K562 (cell line): ENCODE data around the gene ATG10. TPM values are rescaled to one million over a fixed set of nuclear protein-coding genes. Genes with fewer than 3 reads are reported as not detected.

Experiments
- ATF7 ChIP-seq: fragments of 450-650 bp; IDR thresholded peaks from 2 replicates; pipeline ENCODE4 v1.7.1; 2014; ENCODE audit warnings: mild to moderate bottlenecking, moderate library complexity
- CEBPB ChIP-seq: fragments of 450-650 bp; IDR thresholded peaks from 2 replicates; pipeline ENCODE4 v1.6.1; 2016; ENCODE audit warnings: missing genetic modification characterization, missing compliant biosample characterization
- DDX20 ChIP-seq: fragments of 450-650 bp; IDR thresholded peaks from 2 replicates; pipeline ENCODE4 v1.6.1; 2016; ENCODE audit warnings: missing genetic modification characterization, low read depth, mild to moderate bottlenecking, missing compliant biosample characterization, moderate library complexity
- KDM2B ChIP-seq: fragments of 250-450 bp; sonication (Bioruptor Pico); IDR thresholded peaks from 2 replicates; pipeline ENCODE4 v1.8.0; 2021; ENCODE audit warnings: mild to moderate bottlenecking, moderate library complexity
- MEF2A ChIP-seq: IDR thresholded peaks from 2 replicates; pipeline ENCODE4 v1.6.1; 2011; ENCODE audit warnings: low read depth, mild to moderate bottlenecking, low read length, moderate library complexity; ENCODE audit not compliant: control insufficient read depth
- POLR2H ChIP-seq: IDR thresholded peaks from 2 replicates; pipeline ENCODE4 v1.6.1; 2016; ENCODE audit warnings: missing genetic modification characterization, low read depth, mild to moderate bottlenecking, control low read depth, missing compliant biosample characterization, moderate library complexity
- PYGO2 ChIP-seq: fragments of 450-650 bp; IDR thresholded peaks from 2 replicates; pipeline ENCODE4 v1.6.1; 2016; ENCODE audit warnings: mild to moderate bottlenecking, missing genetic modification characterization, moderate library complexity, missing compliant biosample characterization
- RAD21 ChIP-seq, 2 experiments: fragments of 250-450 bp in 1 of 2; fragments of 450-650 bp in 1 of 2; sonication (Bioruptor Pico) in 1 of 2; formaldehyde crosslinking in 1 of 2; IDR thresholded peaks in 1 of 2; conservative IDR thresholded peaks in 1 of 2; 2 replicates each; pipeline versions ENCODE4 v1.4.0 to v1.8.0; 2020 to 2022; ENCODE audit warnings: mild to moderate bottlenecking in 2 of 2, moderate library complexity in 1 of 2
- SMAD3 ChIP-seq: fragments of 450-650 bp; formaldehyde crosslinking; conservative IDR thresholded peaks from 2 replicates; pipeline ENCODE4 v1.4.0; 2020; ENCODE audit warnings: mild to moderate bottlenecking
- SMARCC2 ChIP-seq: fragments of 450-650 bp; IDR thresholded peaks from 2 replicates; pipeline ENCODE4 v1.6.1; 2017; ENCODE audit warnings: antibody characterized with exemption, moderate library complexity, mild to moderate bottlenecking, low read depth
- TCF3 ChIP-seq: sonication (generic); formaldehyde crosslinking; IDR thresholded peaks from 2 replicates; pipeline ENCODE4 v1.4.0; 2020; ENCODE audit warnings: mild to moderate bottlenecking, missing genetic modification reagents
- ZFP36 ChIP-seq: fragments of 150-350 bp; IDR thresholded peaks from 2 replicates; pipeline ENCODE4 v1.6.1; 2018; ENCODE audit warnings: low read length, low read depth; ENCODE audit not compliant: partially characterized antibody
- ZFX ChIP-seq: sonication (generic); formaldehyde crosslinking; IDR thresholded peaks from 2 replicates; pipeline ENCODE4 v1.8.0; 2022; ENCODE audit warnings: mild to moderate bottlenecking, missing genetic modification reagents, moderate library complexity
- ZNF282 ChIP-seq: sonication (generic); formaldehyde crosslinking; IDR thresholded peaks from 2 replicates; pipeline ENCODE4 v1.8.1; 2023; ENCODE audit warnings: missing genetic modification reagents
- ZNF589 ChIP-seq: fragments of 200-800 bp; sonication (Bioruptor generic); IDR thresholded peaks from 2 replicates; pipeline ENCODE4 v1.6.1; 2016; ENCODE audit warnings: low read depth, missing genetic modification characterization, missing compliant biosample characterization
- polyA plus RNA-seq, 8 experiments: library from polyadenylated mRNA; depleted of rRNA in 4 of 8; stranded (reverse) in 5 of 8; unstranded in 3 of 8; fragments of >200 nt; fragmentation: Nextera tagmentation in 2 of 8; fragmentation: Illumina TruSeq in 1 of 8; extraction: Ambion mirVana in 2 of 8; extraction: Trizol in 1 of 8; gene quantifications; 2 replicates each; pipeline versions ENCODE4 v1.2.1 to v1.2.3, GENCODE V29; 2011 to 2014; ENCODE audit warnings: inconsistent platforms in 1 of 8, missing spikeins in 1 of 8
- total RNA-seq, 7 experiments: library from RNA; depleted of rRNA in 6 of 7; stranded (reverse); fragments of >200 nt in 6 of 7; fragmentation: Illumina TruSeq in 2 of 7; extraction: Trizol in 2 of 7; gene quantifications; 2 replicates each; pipeline versions ENCODE4 v1.2.1 to v1.2.3, GENCODE V29; 2011 to 2021; ENCODE audit warnings: low replicate concordance in 1 of 7
- TF ChIP-seq, protein P1 (sequence below): fragments of 450-650 bp; formaldehyde crosslinking; IDR thresholded peaks from 2 replicates; pipeline ENCODE4 v1.4.0; 2020; ENCODE audit warnings: mild to moderate bottlenecking, moderate library complexity
- TF ChIP-seq, protein P2 (sequence below), 2 experiments: fragments of 450-650 bp in 1 of 2; sonication (generic) in 1 of 2; formaldehyde crosslinking in 1 of 2; IDR thresholded peaks in 1 of 2; conservative IDR thresholded peaks in 1 of 2; 2 replicates each; pipeline versions ENCODE4 v1.6.1 to v1.8.1; 2016 to 2023; ENCODE audit warnings: mild to moderate bottlenecking in 2 of 2, moderate library complexity in 2 of 2, inconsistent platforms in 1 of 2, missing genetic modification reagents in 1 of 2
- TF ChIP-seq, protein P3 (sequence below): fragments of 450-650 bp; formaldehyde crosslinking; IDR thresholded peaks from 2 replicates; pipeline ENCODE4 v1.4.0; 2020; ENCODE audit warnings: mild to moderate bottlenecking, moderate library complexity

Gene ATG10
- total and polyA plus RNA-seq, 9 of the 15 experiments (the other 6 are each of a cell fraction or from before 2014, with no cell fraction given), result 7.0 to 18.8 (median 14.6) TPM

DNA sequence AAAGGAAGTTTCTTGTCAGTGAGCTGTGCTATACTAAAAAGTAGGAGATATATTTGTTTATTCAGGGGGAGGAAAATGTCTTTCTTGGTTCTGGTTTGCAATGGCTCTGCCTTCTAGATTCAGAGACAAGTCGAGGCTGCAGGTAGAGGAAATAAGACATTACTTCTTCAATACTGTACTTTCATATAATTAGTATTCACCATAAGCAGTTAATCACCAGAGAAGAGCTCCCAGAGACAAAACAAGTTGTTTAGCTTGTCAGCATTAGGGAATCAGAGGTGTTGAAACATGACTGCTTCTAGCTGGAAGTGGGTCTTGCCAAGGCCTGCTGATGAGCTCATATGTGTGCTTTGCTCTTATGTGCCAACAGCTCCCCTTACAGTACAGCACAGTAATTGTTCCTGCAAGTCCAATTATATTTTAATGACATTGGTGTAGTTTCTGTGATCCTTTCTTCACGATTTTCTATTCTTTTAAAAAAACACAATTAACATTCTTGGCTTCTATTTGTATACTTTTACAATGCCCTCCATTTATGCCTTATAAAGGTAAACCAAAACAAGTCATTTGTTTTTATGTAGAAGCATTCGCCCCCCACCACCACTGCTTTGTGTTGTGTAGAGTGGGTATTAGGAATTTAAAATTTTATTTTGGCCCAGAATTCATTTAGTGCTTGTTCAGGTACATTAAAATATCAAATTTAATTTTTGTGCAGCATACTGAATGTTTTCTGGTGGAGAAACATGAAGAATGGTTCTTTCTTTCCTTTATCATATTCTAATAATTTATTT is 194.1 kb downstream of the ATG10 start (continued):
- TF ChIP-seq, protein P1, sequence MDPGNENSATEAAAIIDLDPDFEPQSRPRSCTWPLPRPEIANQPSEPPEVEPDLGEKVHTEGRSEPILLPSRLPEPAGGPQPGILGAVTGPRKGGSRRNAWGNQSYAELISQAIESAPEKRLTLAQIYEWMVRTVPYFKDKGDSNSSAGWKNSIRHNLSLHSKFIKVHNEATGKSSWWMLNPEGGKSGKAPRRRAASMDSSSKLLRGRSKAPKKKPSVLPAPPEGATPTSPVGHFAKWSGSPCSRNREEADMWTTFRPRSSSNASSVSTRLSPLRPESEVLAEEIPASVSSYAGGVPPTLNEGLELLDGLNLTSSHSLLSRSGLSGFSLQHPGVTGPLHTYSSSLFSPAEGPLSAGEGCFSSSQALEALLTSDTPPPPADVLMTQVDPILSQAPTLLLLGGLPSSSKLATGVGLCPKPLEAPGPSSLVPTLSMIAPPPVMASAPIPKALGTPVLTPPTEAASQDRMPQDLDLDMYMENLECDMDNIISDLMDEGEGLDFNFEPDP (CRISPR knock-in tag), result no peak
- no peak for TF ChIP-seq SMARCC2
- no peak for TF ChIP-seq SMAD3 (CRISPR knock-in tag)
- peak; percentile 91 for TF ChIP-seq ATF7
- TF ChIP-seq ZNF589, result no peak
- TF ChIP-seq KDM2B (CRISPR knock-in tag), result no peak
- no peak for TF ChIP-seq ZNF282 (CRISPR knock-in tag)
- no peak for TF ChIP-seq PYGO2 (tag)
- TF ChIP-seq, protein P2, sequence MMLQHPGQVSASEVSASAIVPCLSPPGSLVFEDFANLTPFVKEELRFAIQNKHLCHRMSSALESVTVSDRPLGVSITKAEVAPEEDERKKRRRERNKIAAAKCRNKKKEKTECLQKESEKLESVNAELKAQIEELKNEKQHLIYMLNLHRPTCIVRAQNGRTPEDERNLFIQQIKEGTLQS (IDR thresholded peaks at IDR 0.05), result peak; percentile 84
- TF ChIP-seq, protein P2 (CRISPR knock-in tag; conservative IDR thresholded peaks at IDR 0.05), result 0 out of 2 replicates have a peak, but pooled peaks have one; percentile 48
- peak; percentile 15 for TF ChIP-seq ZFP36
- peak; percentile 10; the same call in 1 of the 2 replicates for TF ChIP-seq ZFX (CRISPR knock-in tag)
- TF ChIP-seq, protein P3, sequence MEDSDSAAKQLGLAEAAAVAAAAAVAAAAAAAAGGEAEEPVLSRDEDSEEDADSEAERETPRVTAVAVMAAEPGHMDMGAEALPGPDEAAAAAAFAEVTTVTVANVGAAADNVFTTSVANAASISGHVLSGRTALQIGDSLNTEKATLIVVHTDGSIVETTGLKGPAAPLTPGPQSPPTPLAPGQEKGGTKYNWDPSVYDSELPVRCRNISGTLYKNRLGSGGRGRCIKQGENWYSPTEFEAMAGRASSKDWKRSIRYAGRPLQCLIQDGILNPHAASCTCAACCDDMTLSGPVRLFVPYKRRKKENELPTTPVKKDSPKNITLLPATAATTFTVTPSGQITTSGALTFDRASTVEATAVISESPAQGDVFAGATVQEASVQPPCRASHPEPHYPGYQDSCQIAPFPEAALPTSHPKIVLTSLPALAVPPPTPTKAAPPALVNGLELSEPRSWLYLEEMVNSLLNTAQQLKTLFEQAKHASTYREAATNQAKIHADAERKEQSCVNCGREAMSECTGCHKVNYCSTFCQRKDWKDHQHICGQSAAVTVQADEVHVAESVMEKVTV (CRISPR knock-in tag), result peak; percentile 90
- no peak for TF ChIP-seq TCF3 (CRISPR knock-in tag)
- no peak for TF ChIP-seq POLR2H (tag)
- TF ChIP-seq MEF2A, result 0 out of 2 replicates have a peak, but pooled peaks have one; percentile 2
- TF ChIP-seq CEBPB, result peak; percentile 58
- no peak for TF ChIP-seq DDX20 (tag)
- TF ChIP-seq RAD21 (CRISPR knock-in tag; conservative IDR thresholded peaks at IDR 0.05 in 1 of 2, IDR thresholded peaks at IDR 0.05 in 1 of 2), result peak; percentile 94 to 95
